Mesenchymal stem cell (in vitro differentiated cells and primary cell): Measurements from ENCODE around the gene IFRD2.

Experiments used
- DNase-seq: peaks from one replicate; pipeline ENCODE4 v3.0.0-alpha.2; 2013
- H2AFZ ChIP-seq: one replicate; pipeline ENCODE4 v1.6.1; 2013; ENCODE audit warnings: low read depth, mild to moderate bottlenecking, control low read depth, inconsistent platforms, low read length, moderate library complexity
- H2AK5ac ChIP-seq: 2 replicates; pipeline ENCODE4 v1.6.1; 2013; ENCODE audit warnings: low read length, moderate library complexity, mild to moderate bottlenecking, inconsistent platforms; ENCODE audit not compliant: severe bottlenecking
- H2BK120ac ChIP-seq: one replicate; pipeline ENCODE4 v1.6.1; 2013; ENCODE audit warnings: low read depth, mild to moderate bottlenecking, inconsistent platforms, low read length, moderate library complexity
- H2BK12ac ChIP-seq, 2 experiments: one replicate each; pipeline ENCODE4 v1.6.1; 2013; ENCODE audit warnings: inconsistent platforms in 2 of 2, low read length in 2 of 2, mild to moderate bottlenecking in 2 of 2, moderate library complexity in 2 of 2, control low read depth in 1 of 2
- H2BK15ac ChIP-seq: one replicate; pipeline ENCODE4 v1.6.1; 2013; ENCODE audit warnings: mild to moderate bottlenecking, low read depth, inconsistent platforms; ENCODE audit not compliant: poor library complexity, severe bottlenecking
- H2BK5ac ChIP-seq: 2 replicates; pipeline ENCODE4 v1.6.1; 2013; ENCODE audit warnings: low read depth, mild to moderate bottlenecking, low read length, control low read depth, inconsistent platforms; ENCODE audit not compliant: poor library complexity, severe bottlenecking
- H3K14ac ChIP-seq, 2 experiments: one replicate each; pipeline ENCODE4 v1.6.1; 2013; ENCODE audit warnings: inconsistent platforms in 2 of 2, low read length in 2 of 2, control low read depth in 1 of 2, mild to moderate bottlenecking in 1 of 2, moderate library complexity in 1 of 2
- H3K18ac ChIP-seq, 2 experiments: one replicate each; pipeline ENCODE4 v1.6.1; 2013; ENCODE audit warnings: inconsistent platforms in 2 of 2, low read length in 2 of 2, control low read depth in 1 of 2, low read depth in 1 of 2, mild to moderate bottlenecking in 1 of 2
- H3K23ac ChIP-seq, 2 experiments: one replicate each; pipeline ENCODE4 v1.6.1; 2013; ENCODE audit warnings: inconsistent platforms in 2 of 2, low read length in 2 of 2, mild to moderate bottlenecking in 2 of 2, moderate library complexity in 2 of 2, control low read depth in 1 of 2
- H3K27ac ChIP-seq: 2 replicates; pipeline ENCODE4 v1.5.1; 2013; ENCODE audit warnings: mild to moderate bottlenecking, moderate library complexity, low read length, control low read depth, inconsistent platforms; ENCODE audit not compliant: poor library complexity, severe bottlenecking
- H3K27me3 ChIP-seq, 2 experiments: 2 replicates each; pipeline versions ENCODE4 v1.6.1 to v1.7.0; 2013; ENCODE audit warnings: low read length in 2 of 2, mild to moderate bottlenecking in 2 of 2, moderate library complexity in 2 of 2, control low read depth in 1 of 2, inconsistent platforms in 1 of 2; ENCODE audit not compliant: control insufficient read depth in 1 of 2, insufficient read depth in 1 of 2
- H3K36me3 ChIP-seq, 2 experiments: 2 replicates each; pipeline versions ENCODE4 v1.6.1 to v1.7.0; 2013; ENCODE audit warnings: low read length in 2 of 2, control low read depth in 1 of 2, inconsistent platforms in 1 of 2, low read depth in 1 of 2, mild to moderate bottlenecking in 1 of 2; ENCODE audit not compliant: insufficient read depth in 2 of 2, control insufficient read depth in 1 of 2
- H3K4ac ChIP-seq, 2 experiments: one replicate each; pipeline ENCODE4 v1.6.1; 2013; ENCODE audit warnings: inconsistent platforms in 2 of 2, low read length in 2 of 2, mild to moderate bottlenecking in 2 of 2, moderate library complexity in 2 of 2, control low read depth in 1 of 2, low read depth in 1 of 2
- H3K4me1 ChIP-seq: 2 replicates; pipeline ENCODE4 v1.6.1; 2013; ENCODE audit warnings: low read depth, low read length, control low read depth; ENCODE audit not compliant: control insufficient read depth, insufficient read depth
- H3K4me2 ChIP-seq: 2 replicates; pipeline ENCODE4 v1.6.1; 2013; ENCODE audit warnings: low read length, mild to moderate bottlenecking, inconsistent platforms; ENCODE audit not compliant: poor library complexity, severe bottlenecking
- H3K4me3 ChIP-seq, 2 experiments: 2 replicates each; pipeline versions ENCODE4 v1.5.1 to v1.7.0; 2013; ENCODE audit warnings: low read length in 2 of 2, mild to moderate bottlenecking in 2 of 2, control low read depth in 1 of 2, low read depth in 1 of 2; ENCODE audit not compliant: insufficient read depth in 1 of 2
- H3K79me1 ChIP-seq: replicated peaks from 2 replicates; pipeline ENCODE4 v1.6.1; 2013; ENCODE audit warnings: mild to moderate bottlenecking, control low read depth, low read length, inconsistent platforms; ENCODE audit not compliant: poor library complexity, severe bottlenecking
- H3K9ac ChIP-seq: 2 replicates; pipeline ENCODE4 v1.7.0; 2013; ENCODE audit warnings: mild to moderate bottlenecking, low read length, moderate library complexity
- H3K9me3 ChIP-seq: 2 replicates; pipeline ENCODE4 v1.7.0; 2013; ENCODE audit warnings: mild to moderate bottlenecking, low read length; ENCODE audit not compliant: control insufficient read depth
- H4K8ac ChIP-seq: one replicate; pipeline ENCODE4 v1.6.1; 2013; ENCODE audit warnings: inconsistent platforms, mild to moderate bottlenecking, low read length, moderate library complexity
- H4K91ac ChIP-seq: one replicate; pipeline ENCODE4 v1.6.1; 2013; ENCODE audit warnings: mild to moderate bottlenecking, low read length, inconsistent platforms
- WGBS: methylation state at CpG from one replicate; pipeline ENCODE4 v1.1.7; 2013; ENCODE audit warnings: mixed read lengths; 5-methylcytosine and 5-hydroxymethylcytosine counted together

The IFRD2 gene

GRCh38 chr3:50298836-50299637 is 6.8 kb upstream of the IFRD2 start, which contains the start of the genes HYAL3 and NAA80:
Gene HYAL3, minus strand, starts transcription at chr3:50299405. Its CDS starts 3,803 bp downstream, at chr3:50295602.
Gene NAA80, minus strand, starts transcription at chr3:50299405. Its CDS starts 1,942 bp downstream, at chr3:50297463.
- Histone ChIP-seq H2BK5ac (no peak within 1 kb of the TSS), H3K27ac (peak within 1 kb of the TSS; percentile 21), H2BK12ac (peak within 1 kb of the TSS in 1 of 2 experiments; percentile 40), H3K79me1 (peaks cover 14% of the 10 kb centered on the region), H3K36me3 (peaks cover 5 to 12% of the 10 kb centered on the region in 2 experiments), H2BK120ac (peak within 1 kb of the TSS; percentile 23), H3K4ac (peak within 1 kb of the TSS; percentile 53 to 96), H2BK15ac (peak within 1 kb of the TSS; percentile 73), H3K27me3 (no peaks in the 10 kb centered on the region), H3K23ac (peak within 1 kb of the TSS in 1 of 2 experiments; percentile 79), H3K4me2 (peak within 1 kb of the TSS; percentile 93), H3K9me3 (no peaks in the 10 kb centered on the region), H3K18ac (peak within 1 kb of the TSS; percentile 83 to 92), H3K4me1 (peaks cover 34% of the 10 kb centered on the region), H3K9ac (peak within 1 kb of the TSS; percentile 94), H3K4me3 (peak within 1 kb of the TSS; percentile 70 to 91), H2AK5ac (peak within 1 kb of the TSS; percentile 67), H2AFZ (peak within 1 kb of the TSS; percentile 42), H4K8ac (peak within 1 kb of the TSS; percentile 90), H4K91ac (peak within 1 kb of the TSS; percentile 91), H3K14ac (peak within 1 kb of the TSS in 1 of 2 experiments; percentile 22)
- under 1% methylated on average over 58 of the region's 61 CpGs for WGBS
- DNase-seq: peak; percentile 99

GRCh38 chr3:50297896-50298725 is 5.9 kb upstream of the IFRD2 start:
- H2BK12ac ChIP-seq: peak overlapping the region in 1 of 2 experiments; percentile 32
- no peak overlapping the region for H2BK5ac ChIP-seq
- H2BK15ac ChIP-seq: peak overlapping the region; percentile 73
- peak overlapping the region; percentile 83 to 92 for H3K18ac ChIP-seq
- H3K4me3 ChIP-seq: peak overlapping the region; percentile 70 to 91
- peaks cover 5 to 12% of the 10 kb centered on the region in 2 experiments for H3K36me3 ChIP-seq
- H2AFZ ChIP-seq: no peak overlapping the region
- 60% methylated on average over 9 of the region's 9 CpGs for WGBS
- H3K4ac ChIP-seq: peak overlapping the region in 1 of 2 experiments; percentile 19
- H3K27me3 ChIP-seq: no peaks in the 10 kb centered on the region
- no peaks in the 10 kb centered on the region for H3K9me3 ChIP-seq
- H2BK120ac ChIP-seq: no peak overlapping the region
- DNase-seq: peak; percentile 35
- H3K14ac ChIP-seq: no peak overlapping the region
- H3K4me1 ChIP-seq: peaks cover 28% of the 10 kb centered on the region
- peak overlapping the region; percentile 67 for H2AK5ac ChIP-seq
- peak overlapping the region; percentile 93 for H3K4me2 ChIP-seq
- no peak overlapping the region for H3K27ac ChIP-seq
- peaks cover 14% of the 10 kb centered on the region for H3K79me1 ChIP-seq
- H4K8ac ChIP-seq: peak overlapping the region; percentile 42
- peak overlapping the region; percentile 31 for H4K91ac ChIP-seq
- peak overlapping the region in 1 of 2 experiments; percentile 79 for H3K23ac ChIP-seq
- peak overlapping the region; percentile 94 for H3K9ac ChIP-seq

GRCh38 chr3:50297384-50297775 is 5.2 kb upstream of the IFRD2 start:
- no peak overlapping the region for H3K4me2 ChIP-seq
- H2BK15ac ChIP-seq: no peak overlapping the region
- DNase-seq: no peak
- H2BK5ac ChIP-seq: no peak overlapping the region
- H3K27me3 ChIP-seq: no peaks in the 10 kb centered on the region
- no peak overlapping the region for H2AFZ ChIP-seq
- H3K18ac ChIP-seq: no peak overlapping the region
- H3K4me1 ChIP-seq: peaks cover 26% of the 10 kb centered on the region
- H2BK120ac ChIP-seq: no peak overlapping the region
- 92% methylated on average over 2 of the region's 2 CpGs for WGBS
- H4K8ac ChIP-seq: no peak overlapping the region
- H3K36me3 ChIP-seq: peaks cover 5 to 12% of the 10 kb centered on the region in 2 experiments
- no peak overlapping the region for H3K27ac ChIP-seq
- peaks cover 14% of the 10 kb centered on the region for H3K79me1 ChIP-seq
- no peak overlapping the region for H2AK5ac ChIP-seq
- H4K91ac ChIP-seq: no peak overlapping the region
- H3K4me3 ChIP-seq: no peak overlapping the region
- H3K9ac ChIP-seq: no peak overlapping the region
- no peak overlapping the region for H3K4ac ChIP-seq
- H2BK12ac ChIP-seq: no peak overlapping the region
- no peak overlapping the region for H3K14ac ChIP-seq
- no peaks in the 10 kb centered on the region for H3K9me3 ChIP-seq
- H3K23ac ChIP-seq: no peak overlapping the region
